Brain microvascular endothelial cell (primary cell): ENCODE results near the gene ME1.
"Not testable (repeated sequence)": the region's sequence is repeated elsewhere in the genome, so short reads cannot be mapped to it uniquely, and the experiment has no call there.

ENCODE experiments used
- DNase-seq: peaks from one replicate; pipeline ENCODE4 v3.0.0-alpha.2; 2020
- H3K27ac ChIP-seq: fragments of 250-450 bp; sonication (Bioruptor Pico); 2 replicates; pipeline ENCODE4 v1.5.1; 2020; ENCODE audit warnings: mild to moderate bottlenecking, moderate library complexity
- H3K27me3 ChIP-seq: fragments of 250-450 bp; sonication (Bioruptor Pico); replicated peaks from 2 replicates; pipeline ENCODE4 v1.5.1; 2020; ENCODE audit warnings: mild to moderate bottlenecking
- H3K36me3 ChIP-seq: fragments of 250-450 bp; sonication (Bioruptor Pico); replicated peaks from 2 replicates; pipeline ENCODE4 v1.5.1; 2020; ENCODE audit warnings: mild to moderate bottlenecking
- H3K4me3 ChIP-seq: 2 replicates; pipeline ENCODE4 v1.5.1; 2011; ENCODE audit warnings: low read depth, mild to moderate bottlenecking, control low read depth, low read length, moderate library complexity
- in situ Hi-C: cut with HindIII; loops from 2 replicates; pipeline ENCODE4 v1.10.0; 2017; ENCODE audit warnings: low sequenced_read_pairs, low pct_ligation_motif_present
- TF ChIP-seq, protein P1 (sequence below): IDR thresholded peaks from 2 replicates; pipeline ENCODE4 v1.5.1; 2011; ENCODE audit warnings: low read depth, mild to moderate bottlenecking, moderate library complexity, low read length, control low read depth, inconsistent platforms; ENCODE audit errors: missing control alignments

Gene ME1

DNA sequence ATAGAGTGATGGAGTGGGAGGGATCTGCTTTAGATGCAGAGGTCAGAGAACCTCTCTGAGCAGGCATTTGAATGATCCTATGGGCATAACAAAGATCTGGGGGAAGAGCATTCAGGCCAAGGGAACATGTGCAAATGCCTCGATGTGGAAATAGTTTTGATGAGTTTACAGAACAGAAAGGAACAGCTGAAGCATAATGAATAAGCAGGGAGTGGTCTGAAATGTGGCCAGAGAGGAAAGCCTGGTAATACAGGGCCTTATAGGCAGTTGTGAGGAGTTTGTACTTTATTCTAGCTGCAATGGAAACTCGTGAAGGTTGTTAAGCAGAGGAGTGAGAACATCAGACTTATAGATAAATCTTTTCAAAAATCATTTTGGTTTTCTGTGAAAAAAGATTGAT, 33.0 kb upstream of the ME1 start:
- in situ Hi-C loops: no loop called here
- no peak overlapping the region for H3K4me3 ChIP-seq
- no peaks in the 10 kb centered on the region for H3K27me3 ChIP-seq
- no peak for DNase-seq
- H3K36me3 ChIP-seq: no peaks in the 10 kb centered on the region
- TF ChIP-seq, protein P1, sequence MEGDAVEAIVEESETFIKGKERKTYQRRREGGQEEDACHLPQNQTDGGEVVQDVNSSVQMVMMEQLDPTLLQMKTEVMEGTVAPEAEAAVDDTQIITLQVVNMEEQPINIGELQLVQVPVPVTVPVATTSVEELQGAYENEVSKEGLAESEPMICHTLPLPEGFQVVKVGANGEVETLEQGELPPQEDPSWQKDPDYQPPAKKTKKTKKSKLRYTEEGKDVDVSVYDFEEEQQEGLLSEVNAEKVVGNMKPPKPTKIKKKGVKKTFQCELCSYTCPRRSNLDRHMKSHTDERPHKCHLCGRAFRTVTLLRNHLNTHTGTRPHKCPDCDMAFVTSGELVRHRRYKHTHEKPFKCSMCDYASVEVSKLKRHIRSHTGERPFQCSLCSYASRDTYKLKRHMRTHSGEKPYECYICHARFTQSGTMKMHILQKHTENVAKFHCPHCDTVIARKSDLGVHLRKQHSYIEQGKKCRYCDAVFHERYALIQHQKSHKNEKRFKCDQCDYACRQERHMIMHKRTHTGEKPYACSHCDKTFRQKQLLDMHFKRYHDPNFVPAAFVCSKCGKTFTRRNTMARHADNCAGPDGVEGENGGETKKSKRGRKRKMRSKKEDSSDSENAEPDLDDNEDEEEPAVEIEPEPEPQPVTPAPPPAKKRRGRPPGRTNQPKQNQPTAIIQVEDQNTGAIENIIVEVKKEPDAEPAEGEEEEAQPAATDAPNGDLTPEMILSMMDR: no peak
- H3K27ac ChIP-seq: no peak overlapping the region

DNA sequence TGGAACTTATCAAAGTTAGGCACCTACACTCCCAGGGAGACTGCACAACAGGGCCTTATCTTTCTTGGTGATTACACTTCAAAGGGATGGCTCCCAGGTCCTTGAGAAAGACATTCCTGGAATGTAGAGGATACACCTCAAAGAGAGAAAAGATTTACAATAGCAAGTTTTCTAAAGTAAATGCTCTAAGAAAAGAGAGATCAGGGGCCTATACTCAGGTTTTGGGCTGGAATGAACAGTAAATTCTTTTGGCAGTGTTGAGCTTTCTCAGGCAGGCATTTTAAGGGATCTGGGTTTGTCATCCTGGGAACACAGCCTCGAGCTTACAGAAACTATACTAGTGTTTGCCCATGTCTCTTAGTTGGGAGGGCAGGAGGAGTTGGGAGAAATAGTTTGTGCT, 31.7 kb upstream of the ME1 start:
- no peak overlapping the region for H3K27ac ChIP-seq
- H3K27me3 ChIP-seq: no peaks in the 10 kb centered on the region
- in situ Hi-C loops: no loop called here
- H3K36me3 ChIP-seq: no peaks in the 10 kb centered on the region
- no peak for DNase-seq
- no peak overlapping the region for H3K4me3 ChIP-seq
- TF ChIP-seq, protein P1: no peak

DNA sequence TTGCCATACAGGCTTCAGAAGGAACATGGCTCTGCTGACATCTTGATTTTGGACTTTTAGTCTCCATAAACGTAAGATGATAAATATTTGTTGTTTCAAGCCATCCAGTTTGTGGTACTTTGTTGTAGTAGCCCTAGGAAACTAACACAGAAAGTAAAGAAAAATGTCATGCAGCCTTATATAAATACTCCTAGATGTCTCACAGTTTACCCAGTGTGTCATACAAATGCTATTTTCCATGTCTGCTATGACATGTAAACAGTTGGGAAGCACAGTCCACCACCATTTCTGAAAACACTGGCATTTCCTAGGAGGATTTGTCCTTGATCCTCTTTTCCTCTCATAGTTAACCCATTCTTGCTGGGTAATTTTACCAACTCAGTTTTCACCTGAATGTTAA, 30.6 kb upstream of the ME1 start:
- no peak for DNase-seq
- no peak overlapping the region for H3K4me3 ChIP-seq
- no peaks in the 10 kb centered on the region for H3K27me3 ChIP-seq
- in situ Hi-C loops: no loop called here
- H3K27ac ChIP-seq: no peak overlapping the region
- H3K36me3 ChIP-seq: no peaks in the 10 kb centered on the region
- TF ChIP-seq, protein P1: no peak

DNA sequence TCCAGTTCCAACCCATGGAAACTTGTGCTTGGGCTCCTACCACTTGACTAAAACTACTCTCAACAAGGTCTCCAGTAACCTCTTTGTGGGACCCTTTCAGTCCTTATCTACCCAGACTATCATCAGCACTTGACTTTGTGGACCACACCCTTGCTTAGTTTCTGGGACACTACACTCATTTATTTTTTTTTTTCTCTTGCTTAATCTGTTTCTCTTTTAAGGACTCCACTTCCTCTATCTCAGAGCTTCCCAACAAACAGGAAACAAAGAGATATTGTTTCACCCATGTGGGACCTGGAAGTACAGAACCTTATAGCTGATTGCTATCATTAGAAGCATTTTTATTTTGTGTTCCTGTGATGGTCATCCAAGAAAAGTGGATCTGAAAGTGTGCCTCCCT, 28.8 kb upstream of the ME1 start:
- H3K4me3 ChIP-seq: no peak overlapping the region
- TF ChIP-seq, protein P1: no peak
- no peaks in the 10 kb centered on the region for H3K27me3 ChIP-seq
- H3K36me3 ChIP-seq: no peaks in the 10 kb centered on the region
- in situ Hi-C loops: no loop called here
- no peak overlapping the region for H3K27ac ChIP-seq
- no peak for DNase-seq

DNA sequence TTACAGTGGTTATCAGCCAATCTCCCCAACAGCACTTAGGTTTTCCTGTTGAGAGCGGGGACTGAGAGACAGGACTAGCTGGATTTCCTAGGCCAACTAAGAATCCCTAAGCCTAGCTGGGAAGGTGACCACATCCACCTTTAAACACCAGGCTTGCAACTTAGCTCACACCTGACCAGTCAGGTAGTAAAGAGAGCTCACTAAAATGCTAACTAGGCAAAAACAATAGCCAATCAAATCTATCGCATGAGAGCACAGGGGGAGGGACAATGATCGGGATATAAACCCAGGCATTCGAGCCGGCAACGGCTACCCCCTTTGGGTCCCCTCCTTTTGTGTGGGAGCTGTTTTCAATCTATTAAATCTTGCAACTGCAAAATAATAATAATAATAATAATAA, 19.2 kb upstream of the ME1 start:
- H3K4me3 ChIP-seq, H3K27ac ChIP-seq, in situ Hi-C loops, H3K27me3 ChIP-seq, DNase-seq, H3K36me3 ChIP-seq: not testable (repeated sequence)

DNA sequence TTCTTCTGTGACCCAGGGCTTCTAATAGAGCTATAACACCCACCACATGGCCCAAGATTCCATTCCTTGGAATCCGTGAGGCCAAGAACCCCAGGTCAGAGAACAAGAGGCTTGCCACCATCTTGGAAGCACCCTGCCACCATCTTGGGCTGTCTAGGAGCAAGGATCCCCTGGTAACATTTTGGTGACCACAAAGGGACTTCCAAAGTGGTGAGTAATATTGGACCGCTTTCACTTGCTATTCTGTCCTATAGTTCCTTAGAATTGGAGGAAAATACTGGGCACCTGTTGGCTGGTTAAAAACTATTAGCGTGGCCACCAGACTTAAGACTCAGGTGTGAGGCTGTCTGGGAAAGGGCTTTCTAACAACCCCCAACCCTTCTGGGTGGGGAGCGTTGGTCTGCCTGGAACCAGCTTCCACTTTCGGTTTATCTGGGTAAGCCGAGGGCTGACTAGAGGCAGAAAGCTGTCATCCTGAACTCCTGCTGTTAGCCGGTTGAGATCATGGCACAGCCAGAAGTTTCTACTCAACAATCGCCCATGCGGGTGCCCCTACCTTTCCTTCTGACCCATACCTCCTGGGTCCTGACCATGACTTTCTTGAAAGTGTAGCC, 13.3 kb upstream of the ME1 start:
- H3K27me3 ChIP-seq, H3K36me3 ChIP-seq, in situ Hi-C loops, H3K27ac ChIP-seq, H3K4me3 ChIP-seq, DNase-seq: not testable (repeated sequence)

DNA sequence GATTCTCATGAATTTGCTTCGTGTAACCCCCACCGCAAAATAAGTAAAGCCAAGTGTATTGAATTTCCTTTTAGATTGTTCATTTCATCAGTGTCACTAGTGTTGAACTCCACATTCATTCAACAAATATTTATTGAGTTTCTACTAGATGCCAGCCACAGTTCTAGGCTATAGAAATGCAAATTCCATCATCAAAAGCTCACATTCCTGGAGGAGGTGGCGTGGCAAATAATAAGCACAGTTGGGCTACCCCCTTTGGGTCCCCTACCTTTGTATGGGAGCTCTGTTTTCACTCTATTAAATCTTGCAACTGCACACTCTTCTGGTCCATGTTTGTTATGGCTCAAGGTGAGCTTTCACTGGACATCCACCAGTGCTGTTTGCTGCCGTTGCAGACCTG, 12.7 kb upstream of the ME1 start:
- in situ Hi-C loops: no loop called here
- Histone ChIP-seq H3K27ac (no peak overlapping the region), H3K27me3 (no peaks in the 10 kb centered on the region), H3K36me3 (no peaks in the 10 kb centered on the region), H3K4me3 (no peak overlapping the region)
- TF ChIP-seq, protein P1: no peak
- no peak for DNase-seq
